ENCODE results near the gene KBTBD13.

KBTBD13 gene

DNA sequence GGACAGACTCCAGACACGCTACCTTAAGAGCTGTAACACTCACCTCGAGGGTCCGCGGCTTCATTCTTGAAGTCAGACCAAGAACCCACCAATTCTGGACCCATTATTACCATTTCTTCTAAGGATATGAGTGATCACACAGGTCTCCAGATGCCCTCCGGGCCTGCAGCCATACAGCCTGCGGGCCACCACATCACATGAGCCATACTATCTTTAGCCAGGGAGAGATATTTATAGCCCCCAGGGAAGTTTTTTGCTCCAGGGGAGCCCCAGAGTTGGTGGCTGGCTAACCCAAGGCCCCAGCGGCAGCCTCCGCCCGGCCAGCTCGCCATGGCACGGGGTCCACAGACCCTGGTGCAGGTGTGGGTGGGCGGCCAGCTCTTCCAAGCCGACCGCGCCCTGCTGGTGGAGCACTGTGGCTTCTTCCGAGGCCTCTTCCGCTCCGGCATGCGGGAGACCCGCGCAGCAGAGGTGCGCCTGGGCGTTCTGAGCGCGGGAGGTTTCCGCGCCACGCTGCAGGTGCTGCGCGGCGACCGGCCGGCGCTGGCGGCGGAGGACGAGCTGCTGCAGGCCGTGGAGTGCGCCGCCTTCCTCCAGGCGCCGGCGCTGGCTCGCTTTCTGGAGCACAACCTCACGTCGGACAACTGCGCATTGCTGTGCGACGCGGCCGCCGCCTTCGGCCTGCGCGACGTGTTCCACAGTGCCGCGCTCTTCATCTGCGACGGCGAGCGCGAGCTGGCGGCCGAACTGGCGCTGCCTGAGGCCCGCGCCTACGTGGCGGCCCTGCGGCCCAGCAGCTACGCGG is at the start of gene KBTBD13:
Gene KBTBD13, plus strand, starts transcription at position 261 of the 805 bp plus-strand sequence. Its CDS starts 70 bp downstream, at position 331.
- Histone ChIP-seq H3K27me3 (ENCODE audit: control insufficient read depth, insufficient read depth, low read length) (no peaks in the 10 kb centered on the region), H3K9me3 (ENCODE audit: control insufficient read depth, low read depth, low read length) (no peaks in the 10 kb centered on the region), H3K4me3 (ENCODE audit: low read length) (no peak within 1 kb of the TSS), H3K27ac (ENCODE audit: low read length) (no peak within 1 kb of the TSS), H3K9ac (ENCODE audit: low read length) (no peak within 1 kb of the TSS), H3K36me3 (ENCODE audit: control insufficient read depth, low read depth, low read length) (no peaks in the 10 kb centered on the region), H3K4me1 (ENCODE audit: control insufficient read depth, low read depth, low read length) (no peaks in the 10 kb centered on the region)

GRCh38 chr15:65026756-65027155 is 49.8 kb upstream of the KBTBD13 start:
- Histone ChIP-seq H3K36me3 (ENCODE audit: control insufficient read depth, low read depth, low read length) (peaks cover 15% of the 10 kb centered on the region), H3K27ac (ENCODE audit: low read length) (no peak overlapping the region), H3K9me3 (ENCODE audit: control insufficient read depth, low read depth, low read length) (no peaks in the 10 kb centered on the region), H3K27me3 (ENCODE audit: control insufficient read depth, insufficient read depth, low read length) (no peaks in the 10 kb centered on the region), H3K4me1 (ENCODE audit: control insufficient read depth, low read depth, low read length) (peaks cover 5% of the 10 kb centered on the region), H3K9ac (ENCODE audit: low read length) (no peak overlapping the region), H3K4me3 (ENCODE audit: low read length) (no peak overlapping the region)

DNA sequence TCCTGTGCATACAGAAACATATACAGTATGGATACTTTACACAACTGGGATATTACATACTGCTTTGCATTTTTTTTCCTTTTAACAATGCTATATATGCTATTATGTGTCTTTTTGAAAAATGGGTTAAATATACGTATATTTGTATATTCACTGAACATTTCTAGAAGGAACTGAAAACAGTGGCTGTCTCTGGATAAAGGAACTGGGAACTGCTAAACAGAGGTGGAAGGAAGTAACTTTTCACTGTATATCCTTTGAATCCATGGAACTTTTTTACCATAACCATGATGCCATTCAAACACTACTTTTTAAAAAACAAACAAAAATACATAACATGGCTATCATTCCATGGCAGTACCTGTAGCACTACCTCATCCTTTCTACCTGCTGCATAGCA is 49.0 kb upstream of the KBTBD13 start:
- Histone ChIP-seq H3K27me3 (ENCODE audit: control insufficient read depth, insufficient read depth, low read length) (no peaks in the 10 kb centered on the region), H3K4me1 (ENCODE audit: control insufficient read depth, low read depth, low read length) (peaks cover 5% of the 10 kb centered on the region), H3K27ac (ENCODE audit: low read length) (no peak overlapping the region), H3K9me3 (ENCODE audit: control insufficient read depth, low read depth, low read length) (no peaks in the 10 kb centered on the region), H3K4me3 (ENCODE audit: low read length) (no peak overlapping the region), H3K9ac (ENCODE audit: low read length) (no peak overlapping the region), H3K36me3 (ENCODE audit: control insufficient read depth, low read depth, low read length) (peaks cover 15% of the 10 kb centered on the region)

- no peaks in the 10 kb centered on the region for H3K27me3 ChIP-seq (ENCODE audit: control insufficient read depth, insufficient read depth, low read length)
- peak overlapping the region; percentile 91 for H3K4me3 ChIP-seq (ENCODE audit: low read length)
- peak overlapping the region; percentile 82 for H3K9ac ChIP-seq (ENCODE audit: low read length)
- no peaks in the 10 kb centered on the region for H3K9me3 ChIP-seq (ENCODE audit: control insufficient read depth, low read depth, low read length)
- peaks cover 11% of the 10 kb centered on the region for H3K36me3 ChIP-seq (ENCODE audit: control insufficient read depth, low read depth, low read length)
- H3K4me1 ChIP-seq (ENCODE audit: control insufficient read depth, low read depth, low read length) = peaks cover 5% of the 10 kb centered on the region
- H3K27ac ChIP-seq (ENCODE audit: low read length) = no peak overlapping the region
These were observed 48.2 kb upstream of the KBTBD13 start for GRCh38 chr15:65028338-65028737.

GRCh38 chr15:65028921-65029735 is 47.4 kb upstream of the KBTBD13 start, which contains the start of gene MTFMT:
MTFMT (minus strand) TSS chr15:65029639; CDS start chr15:65029613, 26 bp downstream.
- peaks cover 11% of the 10 kb centered on the region for H3K36me3 ChIP-seq (ENCODE audit: control insufficient read depth, low read depth, low read length)
- H3K9me3 ChIP-seq (ENCODE audit: control insufficient read depth, low read depth, low read length) = no peaks in the 10 kb centered on the region
- peak within 1 kb of the TSS; percentile 82 for H3K9ac ChIP-seq (ENCODE audit: low read length)
- no peaks in the 10 kb centered on the region for H3K27me3 ChIP-seq (ENCODE audit: control insufficient read depth, insufficient read depth, low read length)
- no peak within 1 kb of the TSS for H3K27ac ChIP-seq (ENCODE audit: low read length)
- H3K4me3 ChIP-seq (ENCODE audit: low read length) = peak within 1 kb of the TSS; percentile 91
- peaks cover 5% of the 10 kb centered on the region for H3K4me1 ChIP-seq (ENCODE audit: control insufficient read depth, low read depth, low read length)

DNA sequence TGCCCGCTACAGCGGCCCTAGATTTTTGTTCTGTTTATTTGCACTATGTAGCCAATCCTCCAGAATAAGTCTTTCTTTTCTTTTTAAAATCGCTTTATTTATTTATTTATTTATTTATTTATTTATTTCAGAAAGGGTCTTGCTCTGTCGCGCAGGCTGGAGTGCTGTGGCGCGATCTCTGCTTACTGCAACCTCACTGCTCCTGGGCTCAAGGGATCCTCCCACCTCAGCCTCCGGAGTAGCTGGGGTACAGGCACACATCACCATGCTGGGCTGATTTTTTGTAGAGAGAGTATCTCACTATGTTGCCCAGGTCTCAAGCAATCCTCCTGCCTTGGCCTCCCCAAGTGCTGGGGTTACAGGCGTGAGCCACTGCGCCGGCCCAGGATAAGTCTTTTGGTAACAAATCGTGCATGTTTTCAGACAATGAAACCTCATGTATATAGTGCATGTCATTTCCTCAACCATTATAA is 46.8 kb upstream of the KBTBD13 start:
- Histone ChIP-seq H3K27me3 (ENCODE audit: control insufficient read depth, insufficient read depth, low read length) (no peaks in the 10 kb centered on the region), H3K36me3 (ENCODE audit: control insufficient read depth, low read depth, low read length) (peaks cover 11% of the 10 kb centered on the region), H3K9me3 (ENCODE audit: control insufficient read depth, low read depth, low read length) (no peaks in the 10 kb centered on the region), H3K4me1 (ENCODE audit: control insufficient read depth, low read depth, low read length) (peaks cover 5% of the 10 kb centered on the region), H3K27ac (ENCODE audit: low read length) (no peak overlapping the region), H3K9ac (ENCODE audit: low read length) (no peak overlapping the region), H3K4me3 (ENCODE audit: low read length) (peak overlapping the region; percentile 91)

- no peaks in the 10 kb centered on the region for H3K36me3 ChIP-seq (ENCODE audit: control insufficient read depth, low read depth, low read length)
- H3K27ac ChIP-seq (ENCODE audit: low read length) = no peak overlapping the region
- H3K9ac ChIP-seq (ENCODE audit: low read length) = no peak overlapping the region
- no peaks in the 10 kb centered on the region for H3K27me3 ChIP-seq (ENCODE audit: control insufficient read depth, insufficient read depth, low read length)
- H3K4me1 ChIP-seq (ENCODE audit: control insufficient read depth, low read depth, low read length) = peaks cover 5% of the 10 kb centered on the region
- H3K9me3 ChIP-seq (ENCODE audit: control insufficient read depth, low read depth, low read length) = no peaks in the 10 kb centered on the region
- H3K4me3 ChIP-seq (ENCODE audit: low read length) = no peak overlapping the region
These were observed 43.6 kb upstream of the KBTBD13 start for GRCh38 chr15:65032801-65033537.

DNA sequence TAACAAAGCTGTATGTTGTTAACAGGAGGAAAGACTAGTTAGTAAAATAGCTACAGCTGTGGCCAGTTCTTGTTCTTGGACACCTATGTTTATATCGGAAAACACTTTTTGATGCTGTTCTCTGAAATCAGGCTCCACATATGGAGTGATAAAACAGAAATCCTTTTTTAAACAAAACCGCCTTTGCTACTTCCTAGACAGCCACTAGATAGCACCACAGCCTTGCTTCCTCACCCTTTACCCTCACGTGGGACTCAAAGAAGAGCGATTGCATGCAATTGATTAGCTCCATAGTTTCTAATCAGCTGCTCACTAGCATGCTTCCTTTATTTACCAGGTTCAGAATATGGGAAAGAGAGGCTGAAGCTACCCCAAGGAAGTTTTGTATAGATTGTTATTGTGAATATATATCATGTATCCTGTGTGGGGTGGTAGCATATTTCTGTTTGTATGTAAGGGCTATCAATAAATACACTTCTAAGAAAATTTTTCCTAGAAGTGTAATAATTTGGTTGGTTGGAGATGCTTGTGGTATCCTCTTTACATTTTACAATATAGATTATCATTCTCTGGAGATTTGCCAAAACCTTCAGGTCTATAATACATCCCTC is 42.8 kb upstream of the KBTBD13 start:
- Histone ChIP-seq H3K4me3 (ENCODE audit: low read length) (no peak overlapping the region), H3K27ac (ENCODE audit: low read length) (no peak overlapping the region), H3K27me3 (ENCODE audit: control insufficient read depth, insufficient read depth, low read length) (no peaks in the 10 kb centered on the region), H3K9ac (ENCODE audit: low read length) (no peak overlapping the region), H3K4me1 (ENCODE audit: control insufficient read depth, low read depth, low read length) (no peaks in the 10 kb centered on the region), H3K9me3 (ENCODE audit: control insufficient read depth, low read depth, low read length) (no peaks in the 10 kb centered on the region), H3K36me3 (ENCODE audit: control insufficient read depth, low read depth, low read length) (no peaks in the 10 kb centered on the region)

GRCh38 chr15:65034719-65035118 is 41.8 kb upstream of the KBTBD13 start:
- Histone ChIP-seq H3K36me3 (ENCODE audit: control insufficient read depth, low read depth, low read length) (no peaks in the 10 kb centered on the region), H3K4me1 (ENCODE audit: control insufficient read depth, low read depth, low read length) (no peaks in the 10 kb centered on the region), H3K9ac (ENCODE audit: low read length) (no peak overlapping the region), H3K27me3 (ENCODE audit: control insufficient read depth, insufficient read depth, low read length) (no peaks in the 10 kb centered on the region), H3K9me3 (ENCODE audit: control insufficient read depth, low read depth, low read length) (no peaks in the 10 kb centered on the region), H3K4me3 (ENCODE audit: low read length) (no peak overlapping the region), H3K27ac (ENCODE audit: low read length) (no peak overlapping the region)

DNA sequence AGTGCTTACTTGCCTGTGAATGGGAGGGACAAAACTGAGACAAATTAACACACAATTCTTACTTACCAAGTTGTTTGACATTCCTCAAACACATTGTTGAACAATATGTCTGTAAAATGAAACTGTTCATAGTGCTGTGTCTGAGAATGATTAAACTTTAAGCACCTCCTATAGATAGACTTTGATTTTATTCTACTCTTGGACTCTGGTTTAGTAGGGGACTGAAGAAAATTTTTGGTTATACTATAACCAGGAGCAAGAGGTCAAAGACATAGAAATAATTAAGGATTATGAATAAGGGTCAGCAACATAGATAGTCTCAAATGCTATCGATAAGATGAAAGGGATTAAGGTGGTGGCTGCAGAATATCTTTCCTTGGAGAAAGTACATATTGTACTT is 39.2 kb upstream of the KBTBD13 start:
- Histone ChIP-seq H3K4me1 (ENCODE audit: control insufficient read depth, low read depth, low read length) (no peaks in the 10 kb centered on the region), H3K9me3 (ENCODE audit: control insufficient read depth, low read depth, low read length) (no peaks in the 10 kb centered on the region), H3K4me3 (ENCODE audit: low read length) (no peak overlapping the region), H3K27ac (ENCODE audit: low read length) (no peak overlapping the region), H3K9ac (ENCODE audit: low read length) (no peak overlapping the region), H3K36me3 (ENCODE audit: control insufficient read depth, low read depth, low read length) (no peaks in the 10 kb centered on the region), H3K27me3 (ENCODE audit: control insufficient read depth, insufficient read depth, low read length) (no peaks in the 10 kb centered on the region)

DNA sequence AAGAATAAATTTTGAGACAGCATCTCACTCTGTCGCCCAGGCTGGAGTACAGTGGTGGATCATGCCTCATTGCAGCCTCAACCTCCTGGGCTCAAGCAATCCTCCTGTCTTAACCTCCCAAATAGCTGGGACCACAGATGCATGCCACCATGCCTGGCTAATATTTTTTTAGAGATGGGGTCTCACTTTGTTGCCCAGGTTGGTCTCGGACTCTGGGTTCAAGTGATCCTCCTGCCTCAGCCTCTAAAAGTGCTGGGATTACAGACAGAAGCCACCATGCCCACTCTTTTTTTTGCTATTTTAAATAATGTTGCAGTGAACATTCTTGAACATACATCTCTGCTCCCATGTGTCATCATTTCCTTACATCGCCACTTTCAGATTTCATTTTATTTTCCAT is 38.1 kb upstream of the KBTBD13 start:
- H3K9me3 ChIP-seq (ENCODE audit: control insufficient read depth, low read depth, low read length) = no peaks in the 10 kb centered on the region
- H3K9ac ChIP-seq (ENCODE audit: low read length) = no peak overlapping the region
- H3K4me3 ChIP-seq (ENCODE audit: low read length) = no peak overlapping the region
- no peaks in the 10 kb centered on the region for H3K36me3 ChIP-seq (ENCODE audit: control insufficient read depth, low read depth, low read length)
- no peak overlapping the region for H3K27ac ChIP-seq (ENCODE audit: low read length)
- H3K27me3 ChIP-seq (ENCODE audit: control insufficient read depth, insufficient read depth, low read length) = no peaks in the 10 kb centered on the region
- no peaks in the 10 kb centered on the region for H3K4me1 ChIP-seq (ENCODE audit: control insufficient read depth, low read depth, low read length)
